Fibroblast of skin of abdomen (primary cell): ENCODE data around the gene CALHM6.
"Not testable (repeated sequence)": the region's sequence is repeated elsewhere in the genome, so short reads cannot be mapped to it uniquely, and the experiment has no call there.

Source experiments
- DNase-seq: peaks from one replicate; pipeline ENCODE4 v3.0.0-alpha.2; 2013

CALHM6 gene

GRCh38 chr6:116482780-116483179, 21.6 kb downstream of the CALHM6 start:
- no peak for DNase-seq

GRCh38 chr6:116483616-116484015, 22.4 kb downstream of the CALHM6 start:
- no peak for DNase-seq

GRCh38 chr6:116485559-116486184, 24.5 kb downstream of the CALHM6 start:
- peak; percentile 33 for DNase-seq

- DNase-seq: no peak
These were observed 30.6 kb downstream of the CALHM6 start for GRCh38 chr6:116491610-116492330.

GRCh38 chr6:116492331-116493067, 31.3 kb downstream of the CALHM6 start:
- DNase-seq: no peak

- DNase-seq: not testable (repeated sequence)
These were observed 34.0 kb downstream of the CALHM6 start for GRCh38 chr6:116495161-116495560.

GRCh38 chr6:116497113-116497676, 36.0 kb downstream of the CALHM6 start:
- no peak for DNase-seq

GRCh38 chr6:116500969-116501433, 39.8 kb downstream of the CALHM6 start:
- no peak for DNase-seq

- no peak for DNase-seq
These were observed 46.1 kb downstream of the CALHM6 start for GRCh38 chr6:116507324-116507723.

- no peak for DNase-seq
These were observed 47.4 kb downstream of the CALHM6 start for GRCh38 chr6:116508527-116508926.

- DNase-seq: peak; percentile 84
These were observed 50.4 kb downstream of the CALHM6 start, which contains the start of gene CALHM5 for GRCh38 chr6:116511424-116512110. Gene CALHM5 (plus strand): TSS chr6:116511639. CDS start chr6:116511697, 58 bp downstream.

GRCh38 chr6:116512111-116512559, 51.0 kb downstream of the CALHM6 start:
- no peak for DNase-seq

- DNase-seq: no peak
These were observed 51.6 kb downstream of the CALHM6 start for GRCh38 chr6:116512734-116513133.
